ENCODE data around the gene MINK1.
"Not testable (repeated sequence)": the region's sequence is repeated elsewhere in the genome, so short reads cannot be mapped to it uniquely, and the experiment has no call there.

MINK1 gene

GRCh38 chr17:4867535-4867934 lies 34.4 kb downstream of the MINK1 start:
- not testable (repeated sequence) for DNase-seq (ENCODE audit: insufficient read length, low spot score); FAIRE-seq

DNA sequence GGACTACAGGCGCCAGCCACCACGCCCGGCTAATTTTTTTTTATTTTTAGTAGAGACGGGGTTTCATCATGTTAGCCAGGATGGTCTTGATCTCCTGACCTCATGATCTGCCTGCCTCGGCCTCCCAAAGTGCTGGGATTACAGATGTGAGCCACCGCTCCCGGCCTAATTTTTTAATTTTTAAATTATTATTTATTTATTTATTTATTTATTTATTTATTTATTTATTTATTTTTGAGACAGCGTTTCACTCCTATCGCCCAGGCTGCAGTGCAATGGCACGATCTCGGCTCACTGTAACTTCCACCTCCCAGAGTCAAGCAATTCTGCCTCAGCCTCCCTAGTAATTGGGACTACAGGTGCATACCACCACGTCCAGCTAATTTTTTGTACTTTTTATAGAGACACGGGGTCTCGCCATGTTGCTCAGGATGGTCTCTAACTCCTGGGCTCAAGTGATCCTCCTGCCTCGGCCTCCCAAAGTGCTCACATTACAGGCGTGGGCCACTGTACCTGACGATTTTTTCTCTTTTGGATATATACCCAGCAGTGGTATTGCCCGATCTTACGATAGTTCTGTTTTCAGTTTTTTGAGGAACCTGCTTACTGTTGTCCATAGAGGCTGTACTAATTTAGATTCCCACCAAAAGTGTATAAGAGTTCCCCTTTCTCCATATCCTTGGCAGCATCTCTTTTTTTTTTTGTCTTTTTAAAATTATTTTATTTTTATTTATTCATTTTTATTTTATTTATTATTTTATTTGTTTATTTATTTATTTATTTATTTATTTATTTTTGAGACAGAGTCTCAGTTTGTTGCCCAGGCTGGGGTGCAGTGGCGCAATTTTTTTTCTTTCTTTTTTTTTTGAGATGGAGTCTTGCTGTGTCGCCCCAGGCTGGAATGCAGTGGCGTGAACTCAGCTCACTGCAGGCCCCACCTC lies 36.2 kb downstream of the MINK1 start:
- FAIRE-seq; DNase-seq (ENCODE audit: insufficient read length, low spot score): not testable (repeated sequence)

GRCh38 chr17:4870855-4871254 lies 37.7 kb downstream of the MINK1 start:
- FAIRE-seq, result no peak

DNA sequence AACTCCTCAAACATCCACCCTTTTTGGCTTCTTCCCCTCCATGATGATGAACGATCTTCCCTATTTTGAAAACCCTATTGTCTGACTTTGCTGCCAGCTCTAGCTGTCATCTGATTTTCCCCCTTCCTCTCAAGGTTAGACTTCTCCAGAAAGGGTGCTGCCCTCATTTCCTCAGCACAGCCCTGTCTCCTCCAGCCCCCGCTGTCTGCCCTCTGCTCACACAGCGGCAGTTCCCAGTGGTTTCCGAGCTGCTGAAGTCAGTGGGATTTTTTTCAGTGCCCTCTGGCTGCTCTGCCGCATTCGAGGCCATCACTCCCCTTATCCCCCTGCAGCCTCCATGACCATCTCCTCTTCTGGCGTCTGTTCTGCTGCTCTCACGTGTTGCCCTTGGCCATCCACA lies 39.6 kb downstream of the MINK1 start:
- FAIRE-seq, result no peak
- no peak for DNase-seq (ENCODE audit: insufficient read length, low spot score)

More at GRCh38 chr17:4870855-4871254, 37.7 kb downstream of the MINK1 start:
- no peak for DNase-seq (ENCODE audit: insufficient read length, low spot score)

GRCh38 chr17:4877089-4877488 lies 43.9 kb downstream of the MINK1 start:
- no peak for DNase-seq (ENCODE audit: insufficient read length, low spot score)

GRCh38 chr17:4879601-4880000 lies 46.5 kb downstream of the MINK1 start:
- no peak for DNase-seq (ENCODE audit: insufficient read length, low spot score)
- FAIRE-seq, result no peak

More at GRCh38 chr17:4877089-4877488, 43.9 kb downstream of the MINK1 start:
- FAIRE-seq, result no peak

DNA sequence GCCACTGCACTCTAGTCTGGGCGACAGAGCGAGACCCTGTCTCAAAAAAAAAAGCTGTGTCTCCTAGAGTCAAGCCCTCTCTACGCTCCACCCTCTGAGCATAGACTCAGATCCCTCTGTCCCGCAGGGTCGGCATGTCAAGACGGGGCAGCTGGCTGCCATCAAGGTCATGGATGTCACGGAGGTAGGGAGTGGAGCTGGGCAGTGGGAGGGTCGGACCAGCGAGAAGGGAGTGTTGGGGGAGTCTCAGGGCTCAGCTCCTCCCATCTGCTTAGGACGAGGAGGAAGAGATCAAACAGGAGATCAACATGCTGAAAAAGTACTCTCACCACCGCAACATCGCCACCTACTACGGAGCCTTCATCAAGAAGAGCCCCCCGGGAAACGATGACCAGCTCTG lies 47.7 kb downstream of the MINK1 start:
- no peak for FAIRE-seq
- no peak for DNase-seq (ENCODE audit: insufficient read length, low spot score)

GRCh38 chr17:4881761-4882555 lies 48.8 kb downstream of the MINK1 start:
- FAIRE-seq, result peak; percentile 16
- peak; percentile 56 for DNase-seq (ENCODE audit: insufficient read length, low spot score)

DNA sequence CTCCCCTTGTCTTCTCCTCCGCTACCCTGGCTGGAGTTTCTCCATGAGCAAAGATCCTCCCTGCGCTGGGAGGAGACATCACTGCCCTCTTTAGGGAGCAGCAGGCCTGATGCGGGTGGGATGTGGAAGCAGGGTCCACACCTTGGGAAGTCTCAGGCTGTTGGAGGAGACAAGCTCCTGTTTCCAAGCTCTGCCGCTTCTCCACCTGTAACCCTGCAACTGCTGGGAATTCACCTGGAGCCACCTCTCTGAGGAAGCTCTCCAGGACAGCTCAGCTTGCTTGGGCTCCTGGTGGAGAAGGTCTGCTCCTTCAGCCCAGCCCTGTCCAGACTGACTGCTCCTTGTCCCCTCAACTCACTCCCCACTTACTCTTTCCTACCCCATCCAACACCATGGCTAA lies 51.3 kb downstream of the MINK1 start:
- DNase-seq (ENCODE audit: insufficient read length, low spot score) (no peak), FAIRE-seq (no peak)

- DNase-seq (ENCODE audit: insufficient read length, low spot score), result no peak
These were observed 53.7 kb downstream of the MINK1 start for GRCh38 chr17:4886830-4887229.

GRCh38 chr17:4887581-4887980 lies 54.4 kb downstream of the MINK1 start:
- no peak for FAIRE-seq
- DNase-seq (ENCODE audit: insufficient read length, low spot score), result no peak

More at GRCh38 chr17:4886830-4887229, 53.7 kb downstream of the MINK1 start:
- no peak for FAIRE-seq

GRCh38 chr17:4891411-4892410 lies 58.6 kb downstream of the MINK1 start:
- FAIRE-seq (no peak), DNase-seq (ENCODE audit: insufficient read length, low spot score) (no peak)

GRCh38 chr17:4892499-4893221 lies 59.5 kb downstream of the MINK1 start:
- no peak for FAIRE-seq
- DNase-seq (ENCODE audit: insufficient read length, low spot score), result no peak

GRCh38 chr17:4893272-4893671 lies 60.1 kb downstream of the MINK1 start:
- FAIRE-seq, result no peak
- no peak for DNase-seq (ENCODE audit: insufficient read length, low spot score)

GRCh38 chr17:4893721-4894560 lies 60.8 kb downstream of the MINK1 start:
- FAIRE-seq (no peak), DNase-seq (ENCODE audit: insufficient read length, low spot score) (no peak)

GRCh38 chr17:4895121-4895520 lies 62.0 kb downstream of the MINK1 start:
- FAIRE-seq (no peak), DNase-seq (ENCODE audit: insufficient read length, low spot score) (no peak)

GRCh38 chr17:4895657-4896331 lies 62.7 kb downstream of the MINK1 start:
- FAIRE-seq (no peak), DNase-seq (ENCODE audit: insufficient read length, low spot score) (no peak)

All from HTR-8/SVneo (cell line).